ENCODE measurements around the gene EIF2S2. TPM values are rescaled to one million over a fixed set of nuclear protein-coding genes. Genes with fewer than 3 reads are reported as not detected.

Gene EIF2S2
- total RNA-seq, 4 donors from 2014 or later = 44.4 to 65.6 (median 56.8) TPM

DNA sequence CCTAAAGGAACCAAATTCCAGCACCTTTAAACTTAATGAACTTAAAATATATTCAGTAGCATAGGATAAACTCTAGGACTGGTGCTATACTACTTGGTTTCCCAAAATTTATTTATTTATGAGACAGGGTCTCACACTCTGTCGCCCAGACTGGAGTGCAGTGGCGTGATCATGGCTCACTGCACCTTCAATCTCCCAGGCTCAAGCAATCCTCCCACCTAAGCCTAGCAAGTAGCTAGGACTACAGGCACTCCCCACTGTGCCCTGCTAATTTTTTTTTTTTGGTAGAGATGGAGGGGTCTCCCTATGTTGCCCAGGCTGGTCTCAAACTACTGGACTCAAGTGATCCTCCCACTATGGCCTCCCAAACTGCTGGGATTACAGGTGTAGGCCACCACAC is 21.4 kb downstream of the EIF2S2 start:
- Histone ChIP-seq H3K36me3 (peaks cover 8 to 100% of the 10 kb centered on the region in 2 donors), H3K4me1 (no peaks in the 10 kb centered on the region), H3K27ac (no peak overlapping the region), H3K4me3 (no peak overlapping the region), H3K9me3 (no peaks in the 10 kb centered on the region), H3K27me3 (no peaks in the 10 kb centered on the region)
- ATAC-seq = no peak
- WGBS, 2 donors (ENCODE audit: low coverage in 1 of 2) = 100% methylated on average over 1 to 2 of the region's 2 CpGs
- no peak for TF ChIP-seq POLR2A (IDR thresholded peaks at IDR 0.05)
- no peak for TF ChIP-seq POLR2AphosphoS5 (IDR thresholded peaks at IDR 0.05)
- TF ChIP-seq, protein P1, sequence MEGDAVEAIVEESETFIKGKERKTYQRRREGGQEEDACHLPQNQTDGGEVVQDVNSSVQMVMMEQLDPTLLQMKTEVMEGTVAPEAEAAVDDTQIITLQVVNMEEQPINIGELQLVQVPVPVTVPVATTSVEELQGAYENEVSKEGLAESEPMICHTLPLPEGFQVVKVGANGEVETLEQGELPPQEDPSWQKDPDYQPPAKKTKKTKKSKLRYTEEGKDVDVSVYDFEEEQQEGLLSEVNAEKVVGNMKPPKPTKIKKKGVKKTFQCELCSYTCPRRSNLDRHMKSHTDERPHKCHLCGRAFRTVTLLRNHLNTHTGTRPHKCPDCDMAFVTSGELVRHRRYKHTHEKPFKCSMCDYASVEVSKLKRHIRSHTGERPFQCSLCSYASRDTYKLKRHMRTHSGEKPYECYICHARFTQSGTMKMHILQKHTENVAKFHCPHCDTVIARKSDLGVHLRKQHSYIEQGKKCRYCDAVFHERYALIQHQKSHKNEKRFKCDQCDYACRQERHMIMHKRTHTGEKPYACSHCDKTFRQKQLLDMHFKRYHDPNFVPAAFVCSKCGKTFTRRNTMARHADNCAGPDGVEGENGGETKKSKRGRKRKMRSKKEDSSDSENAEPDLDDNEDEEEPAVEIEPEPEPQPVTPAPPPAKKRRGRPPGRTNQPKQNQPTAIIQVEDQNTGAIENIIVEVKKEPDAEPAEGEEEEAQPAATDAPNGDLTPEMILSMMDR (IDR thresholded peaks at IDR 0.05) = no peak
- no peak for TF ChIP-seq EP300 (IDR thresholded peaks at IDR 0.05)

DNA sequence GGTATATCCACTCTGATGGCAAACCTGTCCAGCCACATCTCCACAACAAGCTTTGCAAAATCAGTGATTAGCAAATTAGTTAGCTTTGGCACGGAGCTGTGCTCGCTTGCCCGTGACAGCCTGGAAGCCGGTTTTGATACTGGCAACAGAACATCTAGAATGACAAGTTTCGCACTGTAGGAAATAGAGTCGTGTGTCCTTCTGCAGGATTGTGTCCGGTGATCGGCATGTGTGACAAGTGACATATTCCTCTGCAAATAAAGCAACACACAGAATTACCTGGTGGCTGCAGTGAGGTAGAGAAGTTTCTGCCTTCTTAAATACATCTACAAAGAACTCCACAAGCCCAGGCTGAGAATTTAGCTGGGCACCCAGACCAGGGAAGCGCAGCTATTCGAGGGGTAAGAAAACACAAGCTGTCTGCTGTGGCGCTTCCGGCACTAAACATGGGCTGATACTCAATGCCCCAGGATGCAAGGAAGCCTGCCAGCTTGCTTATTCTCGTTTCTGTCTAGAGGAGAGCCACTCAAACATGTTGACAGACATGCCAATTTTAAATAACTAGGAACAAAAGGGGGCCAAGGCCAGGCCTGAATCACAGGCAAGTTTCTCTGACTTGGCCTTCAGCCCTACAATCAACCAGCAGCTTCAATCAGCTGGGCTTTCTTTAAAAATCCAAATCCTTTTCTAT is 22.2 kb downstream of the EIF2S2 start:
- Histone ChIP-seq H3K27me3 (no peaks in the 10 kb centered on the region), H3K27ac (no peak overlapping the region), H3K4me3 (no peak overlapping the region), H3K9me3 (no peaks in the 10 kb centered on the region), H3K4me1 (no peaks in the 10 kb centered on the region), H3K36me3 (peaks cover 8 to 100% of the 10 kb centered on the region in 2 donors)
- TF ChIP-seq POLR2AphosphoS5 (IDR thresholded peaks at IDR 0.05) = no peak
- TF ChIP-seq, protein P1 (IDR thresholded peaks at IDR 0.05) = no peak
- no peak for TF ChIP-seq POLR2A (IDR thresholded peaks at IDR 0.05)
- no peak for TF ChIP-seq EP300 (IDR thresholded peaks at IDR 0.05)
- ATAC-seq = no peak
- WGBS, 2 donors (ENCODE audit: low coverage in 1 of 2) = 86% methylated on average over 12 of the region's 13 CpGs; no CpG with 5 or more reads in 1 of the 2 donors

DNA sequence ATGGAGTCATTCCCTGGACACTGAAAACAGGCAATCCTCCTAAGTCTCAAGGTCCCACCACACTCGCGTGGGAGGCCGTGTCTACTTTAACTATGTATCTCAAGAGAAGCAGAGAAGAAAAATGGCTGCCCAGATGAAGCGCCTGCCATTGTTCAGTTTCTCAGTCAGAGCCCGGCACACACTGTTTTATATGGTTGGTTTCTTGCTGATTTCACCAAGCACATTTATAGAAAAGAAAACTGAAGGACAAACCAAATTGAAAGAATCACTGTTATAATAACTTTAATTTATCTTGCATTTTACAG is 22.9 kb downstream of the EIF2S2 start:
- Histone ChIP-seq H3K36me3 (peaks cover 4 to 98% of the 10 kb centered on the region in 2 donors), H3K4me3 (no peak overlapping the region), H3K27ac (no peak overlapping the region), H3K27me3 (no peaks in the 10 kb centered on the region), H3K9me3 (no peaks in the 10 kb centered on the region), H3K4me1 (peaks cover 0 to under 1% (median 0%) of the 10 kb centered on the region in 3 donors)
- TF ChIP-seq POLR2AphosphoS5 (IDR thresholded peaks at IDR 0.05) = no peak
- 74 to 88% methylated on average over 2 to 3 of the region's 5 CpGs for WGBS, 2 donors (ENCODE audit: low coverage in 1 of 2)
- no peak for ATAC-seq

DNA sequence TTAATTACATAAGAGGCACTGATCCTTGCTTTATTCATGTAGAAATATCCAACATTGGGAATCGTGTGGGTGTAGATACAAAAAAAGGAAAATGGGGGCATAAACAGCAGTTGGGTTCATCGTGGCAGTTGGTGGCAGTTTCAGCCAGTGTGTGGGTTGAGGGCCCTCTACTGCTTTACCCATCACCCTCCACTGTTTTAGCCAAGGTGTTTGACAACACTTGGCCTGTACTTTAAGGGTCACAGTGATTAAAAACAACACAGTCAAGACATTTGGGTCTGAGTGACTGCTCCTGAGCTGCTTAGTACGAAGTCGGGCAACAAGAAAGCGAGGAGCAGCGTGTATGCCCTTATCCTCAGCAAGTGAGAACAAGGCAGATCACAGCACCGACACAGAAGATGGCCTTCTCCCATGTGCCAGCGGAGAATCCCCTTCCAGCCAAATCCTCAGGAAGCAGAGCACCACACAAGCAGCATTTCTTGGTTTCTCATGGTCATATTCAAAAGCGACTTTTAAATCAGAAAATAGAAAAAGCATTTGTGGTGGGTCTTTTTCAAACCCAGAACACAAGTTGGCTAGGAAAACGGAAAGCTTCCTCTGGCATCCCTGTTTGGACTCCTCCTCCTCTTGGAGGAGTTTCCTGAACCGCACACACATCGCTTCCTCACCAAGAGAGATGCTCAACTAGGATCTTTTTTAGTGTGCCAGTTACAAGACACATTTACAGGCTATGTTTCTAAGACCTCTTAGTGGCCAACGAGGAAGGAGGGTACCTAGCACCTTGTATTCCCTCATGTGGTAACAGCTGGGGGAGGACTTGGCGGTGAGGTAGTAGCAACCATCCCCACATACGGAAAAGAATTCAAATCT is 23.5 kb downstream of the EIF2S2 start:
- no peaks in the 10 kb centered on the region for H3K27me3 ChIP-seq
- WGBS, 2 donors (ENCODE audit: low coverage in 1 of 2) = 56 to 85% methylated on average over 5 to 15 of the region's 15 CpGs
- peaks cover 3 to 96% of the 10 kb centered on the region in 2 donors for H3K36me3 ChIP-seq
- no peak for ATAC-seq
- no peak overlapping the region for H3K27ac ChIP-seq
- no peak overlapping the region for H3K4me3 ChIP-seq
- TF ChIP-seq POLR2A (IDR thresholded peaks at IDR 0.05) (no peak), EP300 (IDR thresholded peaks at IDR 0.05) (no peak), POLR2AphosphoS5 (IDR thresholded peaks at IDR 0.05) (no peak)
- TF ChIP-seq, protein P1 (IDR thresholded peaks at IDR 0.05) = no peak
- peaks cover 0 to 7% (median under 1%) of the 10 kb centered on the region in 3 donors for H3K4me1 ChIP-seq
- no peaks in the 10 kb centered on the region for H3K9me3 ChIP-seq

DNA sequence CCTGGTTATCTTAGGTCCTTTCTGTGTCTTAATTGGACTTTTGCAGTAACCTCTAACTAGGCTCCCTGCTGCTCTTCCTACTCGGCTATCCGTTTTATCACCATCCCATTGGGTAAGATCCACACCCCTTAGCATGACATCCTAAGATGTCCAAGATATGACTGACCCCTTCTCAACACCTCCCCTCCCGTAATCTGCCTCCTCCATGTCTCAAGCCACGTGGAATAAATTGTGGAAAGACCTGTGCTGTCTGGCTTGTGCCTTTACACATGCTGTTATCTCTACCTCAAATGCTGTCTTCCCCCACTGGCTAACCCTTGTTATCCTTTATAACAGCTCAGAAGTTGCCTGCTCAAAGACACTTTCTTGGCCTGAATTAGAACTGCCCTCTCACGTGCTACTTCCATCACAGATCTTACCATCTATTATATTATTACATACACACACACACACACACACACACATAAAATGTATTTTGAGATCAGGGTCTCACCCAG is 26.5 kb downstream of the EIF2S2 start:
- Histone ChIP-seq H3K4me3 (no peak overlapping the region), H3K4me1 (peaks cover 0 to 24% (median 3%) of the 10 kb centered on the region in 3 donors), H3K27ac (no peak overlapping the region), H3K36me3 (peaks cover 0 to 85% of the 10 kb centered on the region in 2 donors), H3K27me3 (no peaks in the 10 kb centered on the region), H3K9me3 (no peaks in the 10 kb centered on the region)
- no peak for TF ChIP-seq POLR2AphosphoS5 (IDR thresholded peaks at IDR 0.05)
- TF ChIP-seq, protein P1 (IDR thresholded peaks at IDR 0.05) = no peak
- no peak for TF ChIP-seq POLR2A (IDR thresholded peaks at IDR 0.05)
- no peak for TF ChIP-seq EP300 (IDR thresholded peaks at IDR 0.05)
- WGBS, 2 donors (ENCODE audit: low coverage in 1 of 2) = 75 to 85% methylated on average over 3 to 5 of the region's 5 CpGs
- ATAC-seq = no peak

Measured in gastroesophageal sphincter (tissue), 4 donors.